T-helper 2 cell treated with Interferon-gamma antibody and Interleukin-4, amounts not matched to agents 5 μg/mL and 100 μg/mL, for 36 hours (primary cell): ENCODE data around the gene TOP2B.

Source experiments
- DNase-seq: peaks from one replicate; pipeline ENCODE4 v3.0.0; 2021; ENCODE audit warnings: low spot score
- H3K27ac Mint-ChIP-seq: one replicate; pipeline ENCODE4 v1.8.0; 2021; ENCODE audit warnings: mild to moderate bottlenecking, mixed read lengths
- H3K27me3 Mint-ChIP-seq: one replicate; pipeline ENCODE4 v1.8.0; 2021; ENCODE audit warnings: low read depth, mixed read lengths
- H3K36me3 Mint-ChIP-seq: one replicate; pipeline ENCODE4 v1.8.0; 2021; ENCODE audit warnings: low read depth, mixed read lengths
- H3K4me1 Mint-ChIP-seq: one replicate; pipeline ENCODE4 v1.8.0; 2021; ENCODE audit warnings: low read depth, mixed read lengths
- H3K4me3 Mint-ChIP-seq: one replicate; pipeline ENCODE4 v1.8.0; 2022; ENCODE audit warnings: mild to moderate bottlenecking, moderate library complexity, mixed read lengths
- H3K9me3 Mint-ChIP-seq: one replicate; pipeline ENCODE4 v1.8.0; 2021; ENCODE audit warnings: mixed read lengths

The TOP2B gene

GRCh38 chr3:25661694-25662437 is 2.8 kb downstream of the TOP2B start:
- peak overlapping the region; percentile 98 for H3K4me3 Mint-ChIP-seq

GRCh38 chr3:25658836-25659235 is 5.9 kb downstream of the TOP2B start:
- Mint-ChIP-seq H3K4me3 (no peak overlapping the region), H3K9me3 (no peaks in the 10 kb centered on the region), H3K4me1 (peaks cover 56% of the 10 kb centered on the region), H3K27ac (no peak overlapping the region), H3K27me3 (no peaks in the 10 kb centered on the region), H3K36me3 (peaks cover 27% of the 10 kb centered on the region)
- no peak for DNase-seq

More at GRCh38 chr3:25661694-25662437, 2.8 kb downstream of the TOP2B start:
- no peak for DNase-seq
- no peaks in the 10 kb centered on the region for H3K27me3 Mint-ChIP-seq
- peaks cover 54% of the 10 kb centered on the region for H3K4me1 Mint-ChIP-seq
- peaks cover 25% of the 10 kb centered on the region for H3K36me3 Mint-ChIP-seq
- H3K9me3 Mint-ChIP-seq: no peaks in the 10 kb centered on the region
- H3K27ac Mint-ChIP-seq: no peak overlapping the region

GRCh38 chr3:25657293-25657692 is 7.4 kb downstream of the TOP2B start:
- H3K27ac Mint-ChIP-seq: peak overlapping the region; percentile 6
- peaks cover 59% of the 10 kb centered on the region for H3K4me1 Mint-ChIP-seq
- H3K9me3 Mint-ChIP-seq: no peaks in the 10 kb centered on the region

GRCh38 chr3:25655659-25656058 is 9.0 kb downstream of the TOP2B start:
- Mint-ChIP-seq H3K4me1 (peaks cover 54% of the 10 kb centered on the region), H3K36me3 (peaks cover 28% of the 10 kb centered on the region), H3K27ac (no peak overlapping the region), H3K9me3 (peaks cover 7% of the 10 kb centered on the region), H3K4me3 (peak overlapping the region; percentile 22), H3K27me3 (no peaks in the 10 kb centered on the region)
- DNase-seq: no peak

More at GRCh38 chr3:25657293-25657692, 7.4 kb downstream of the TOP2B start:
- peaks cover 23% of the 10 kb centered on the region for H3K36me3 Mint-ChIP-seq
- peak overlapping the region; percentile 29 for H3K4me3 Mint-ChIP-seq
- no peak for DNase-seq
- no peaks in the 10 kb centered on the region for H3K27me3 Mint-ChIP-seq

- Mint-ChIP-seq H3K27ac (no peak overlapping the region), H3K4me1 (peaks cover 47% of the 10 kb centered on the region), H3K36me3 (peaks cover 31% of the 10 kb centered on the region), H3K9me3 (peaks cover 16% of the 10 kb centered on the region), H3K4me3 (no peak overlapping the region), H3K27me3 (no peaks in the 10 kb centered on the region)
- DNase-seq: no peak
These were observed 10.1 kb downstream of the TOP2B start for GRCh38 chr3:25654576-25654975.

GRCh38 chr3:25653322-25653721 is 11.4 kb downstream of the TOP2B start:
- Mint-ChIP-seq H3K36me3 (peaks cover 41% of the 10 kb centered on the region), H3K4me1 (peaks cover 41% of the 10 kb centered on the region), H3K27ac (no peak overlapping the region), H3K4me3 (no peak overlapping the region), H3K9me3 (peaks cover 25% of the 10 kb centered on the region), H3K27me3 (no peaks in the 10 kb centered on the region)
- no peak for DNase-seq

- Mint-ChIP-seq H3K27me3 (no peaks in the 10 kb centered on the region), H3K4me3 (no peak overlapping the region), H3K36me3 (peaks cover 45% of the 10 kb centered on the region), H3K9me3 (peaks cover 29% of the 10 kb centered on the region), H3K27ac (no peak overlapping the region), H3K4me1 (peaks cover 45% of the 10 kb centered on the region)
- no peak for DNase-seq
These were observed 11.8 kb downstream of the TOP2B start for GRCh38 chr3:25652921-25653320.

GRCh38 chr3:25648925-25649830 is 15.5 kb downstream of the TOP2B start:
- DNase-seq: no peak
- H3K36me3 Mint-ChIP-seq: peaks cover 38% of the 10 kb centered on the region
- H3K4me3 Mint-ChIP-seq: no peak overlapping the region
- no peak overlapping the region for H3K27ac Mint-ChIP-seq
- H3K9me3 Mint-ChIP-seq: peaks cover 29% of the 10 kb centered on the region
- no peaks in the 10 kb centered on the region for H3K27me3 Mint-ChIP-seq
- H3K4me1 Mint-ChIP-seq: peaks cover 28% of the 10 kb centered on the region

GRCh38 chr3:25648107-25648535 is 16.6 kb downstream of the TOP2B start:
- H3K9me3 Mint-ChIP-seq: peaks cover 29% of the 10 kb centered on the region
- no peak overlapping the region for H3K27ac Mint-ChIP-seq
- peaks cover 41% of the 10 kb centered on the region for H3K36me3 Mint-ChIP-seq
- peaks cover 20% of the 10 kb centered on the region for H3K4me1 Mint-ChIP-seq
- H3K4me3 Mint-ChIP-seq: no peak overlapping the region
- H3K27me3 Mint-ChIP-seq: no peaks in the 10 kb centered on the region
- peak; percentile 66 for DNase-seq

- Mint-ChIP-seq H3K9me3 (no peaks in the 10 kb centered on the region), H3K27ac (peak overlapping the region; percentile 15), H3K36me3 (peaks cover 57% of the 10 kb centered on the region), H3K4me1 (peaks cover 12% of the 10 kb centered on the region), H3K27me3 (no peaks in the 10 kb centered on the region), H3K4me3 (no peak overlapping the region)
- no peak for DNase-seq
These were observed 29.7 kb downstream of the TOP2B start for GRCh38 chr3:25635038-25635437.

- no peak for DNase-seq
- H3K4me3 Mint-ChIP-seq: no peak overlapping the region
- peaks cover 60% of the 10 kb centered on the region for H3K36me3 Mint-ChIP-seq
- peaks cover 12% of the 10 kb centered on the region for H3K4me1 Mint-ChIP-seq
- no peak overlapping the region for H3K27ac Mint-ChIP-seq
- no peaks in the 10 kb centered on the region for H3K27me3 Mint-ChIP-seq
- no peaks in the 10 kb centered on the region for H3K9me3 Mint-ChIP-seq
These were observed 30.8 kb downstream of the TOP2B start for GRCh38 chr3:25633919-25634318.

GRCh38 chr3:25631989-25632388 is 32.7 kb downstream of the TOP2B start:
- DNase-seq: no peak
- no peak overlapping the region for H3K27ac Mint-ChIP-seq
- no peaks in the 10 kb centered on the region for H3K9me3 Mint-ChIP-seq
- peaks cover 61% of the 10 kb centered on the region for H3K36me3 Mint-ChIP-seq
- no peaks in the 10 kb centered on the region for H3K27me3 Mint-ChIP-seq
- H3K4me3 Mint-ChIP-seq: no peak overlapping the region
- peaks cover 12% of the 10 kb centered on the region for H3K4me1 Mint-ChIP-seq

- Mint-ChIP-seq H3K9me3 (no peaks in the 10 kb centered on the region), H3K4me3 (no peak overlapping the region), H3K27me3 (no peaks in the 10 kb centered on the region), H3K36me3 (peaks cover 58% of the 10 kb centered on the region), H3K27ac (peak overlapping the region; percentile 2), H3K4me1 (peaks cover 4% of the 10 kb centered on the region)
- DNase-seq: no peak
These were observed 43.6 kb downstream of the TOP2B start for GRCh38 chr3:25621087-25621486.

GRCh38 chr3:25620493-25620892 is 44.2 kb downstream of the TOP2B start:
- Mint-ChIP-seq H3K4me1 (peaks cover 4% of the 10 kb centered on the region), H3K36me3 (peaks cover 54% of the 10 kb centered on the region)

More at GRCh38 chr3:25620493-25620892, 44.2 kb downstream of the TOP2B start:
- no peak overlapping the region for H3K4me3 Mint-ChIP-seq
- no peak for DNase-seq
- H3K27me3 Mint-ChIP-seq: no peaks in the 10 kb centered on the region
- H3K27ac Mint-ChIP-seq: no peak overlapping the region
- H3K9me3 Mint-ChIP-seq: no peaks in the 10 kb centered on the region
